Fibroblast of lung (primary cell): ENCODE results near the gene HIVEP3. TPM values are rescaled to one million over a fixed set of nuclear protein-coding genes. Genes with fewer than 3 reads are reported as not detected.
A peak's percentile ranks its signal among the peaks of the same experiment; 100 is the strongest.

Experiments
- DNase-seq, 2 donors: peaks; one replicate each; pipeline versions ENCODE4 v3.0.0 to v3.0.0-alpha.2; 2010; ENCODE audit warnings: low read depth in 2 of 2
- H2AFZ ChIP-seq: 2 replicates; pipeline ENCODE4 v1.5.1; 2012; ENCODE audit warnings: low read length, control low read depth, inconsistent platforms
- H3K27ac ChIP-seq: 2 replicates; pipeline ENCODE4 v1.5.1; 2011; ENCODE audit warnings: low read length, control low read depth; ENCODE audit not compliant: insufficient read depth
- H3K27me3 ChIP-seq: 2 replicates; pipeline ENCODE4 v1.5.1; 2011; ENCODE audit warnings: mild to moderate bottlenecking, low read length; ENCODE audit not compliant: control insufficient read depth, insufficient read depth
- H3K36me3 ChIP-seq: 2 replicates; pipeline ENCODE4 v1.5.1; 2011; ENCODE audit warnings: low read length; ENCODE audit not compliant: control insufficient read depth, insufficient read depth
- H3K4me1 ChIP-seq: 2 replicates; pipeline ENCODE4 v1.5.1; 2011; ENCODE audit warnings: low read length; ENCODE audit not compliant: control insufficient read depth, insufficient read depth; ENCODE audit errors: extremely low read depth
- H3K4me2 ChIP-seq: 2 replicates; pipeline ENCODE4 v1.5.1; 2011; ENCODE audit warnings: low read length, control low read depth; ENCODE audit not compliant: insufficient read depth; ENCODE audit errors: extremely low read depth
- H3K4me3 ChIP-seq, 4 experiments: fragments of 200-600 bp in 1 of 4; sonication (generic) in 1 of 4; replicated peaks in 1 of 4; 2 replicates each; pipeline ENCODE4 v1.5.1; 2011 to 2016; ENCODE audit warnings: low read length in 4 of 4, low read depth in 3 of 4, mild to moderate bottlenecking in 3 of 4, control low read depth in 2 of 4, inconsistent platforms in 1 of 4, mixed read lengths in 1 of 4; ENCODE audit not compliant: insufficient read depth in 1 of 4; ENCODE audit errors: control extremely low read depth in 1 of 4
- H3K79me2 ChIP-seq: 2 replicates; pipeline ENCODE4 v1.5.1; 2012; ENCODE audit warnings: mild to moderate bottlenecking, low read length, inconsistent platforms; ENCODE audit not compliant: control insufficient read depth, insufficient read depth
- H3K9ac ChIP-seq: 2 replicates; pipeline ENCODE4 v1.5.1; 2011; ENCODE audit warnings: mild to moderate bottlenecking, low read length, control low read depth; ENCODE audit not compliant: insufficient read depth
- H3K9me3 ChIP-seq: 2 replicates; pipeline ENCODE4 v1.5.1; 2012; ENCODE audit warnings: low read depth, low read length; ENCODE audit not compliant: control insufficient read depth, insufficient read depth
- H4K20me1 ChIP-seq: 2 replicates; pipeline ENCODE4 v1.5.1; 2011; ENCODE audit warnings: low read length; ENCODE audit not compliant: control insufficient read depth, insufficient read depth; ENCODE audit errors: extremely low read depth
- EZH2 ChIP-seq: IDR thresholded peaks from 2 replicates; pipeline ENCODE4 v1.5.1; 2012; ENCODE audit warnings: low read length, control low read depth, mild to moderate bottlenecking; ENCODE audit errors: missing control alignments
- polyA plus RNA-seq, 2 donors: library from polyadenylated mRNA; depleted of rRNA in 1 of 2; stranded (reverse) in 1 of 2; unstranded in 1 of 2; fragments of >200 nt; gene quantifications; 2 replicates each; pipeline ENCODE4 v1.2.1, GENCODE V29; 2011 to 2012; ENCODE audit warnings: missing spikeins in 1 of 2
- total RNA-seq: library from RNA; depleted of rRNA; stranded (reverse); fragments of >200 nt; gene quantifications from 2 replicates; pipeline ENCODE4 v1.2.1, GENCODE V29; 2014
- TF ChIP-seq, protein P1 (sequence below), 2 donors: IDR thresholded peaks in 1 of 2; conservative IDR thresholded peaks in 1 of 2; 1 replicate in 1 of 2; 2 replicates in 1 of 2; pipeline ENCODE4 v1.5.1; 2011 to 2012; ENCODE audit warnings: low read length in 2 of 2, control low read depth in 1 of 2, inconsistent platforms in 1 of 2, low read depth in 1 of 2, mild to moderate bottlenecking in 1 of 2

Gene HIVEP3
- total and polyA plus RNA-seq, 2 donors (not counting 1 experiment from before 2014, with no cell fraction given): 0.83 to 3.2 TPM

DNA sequence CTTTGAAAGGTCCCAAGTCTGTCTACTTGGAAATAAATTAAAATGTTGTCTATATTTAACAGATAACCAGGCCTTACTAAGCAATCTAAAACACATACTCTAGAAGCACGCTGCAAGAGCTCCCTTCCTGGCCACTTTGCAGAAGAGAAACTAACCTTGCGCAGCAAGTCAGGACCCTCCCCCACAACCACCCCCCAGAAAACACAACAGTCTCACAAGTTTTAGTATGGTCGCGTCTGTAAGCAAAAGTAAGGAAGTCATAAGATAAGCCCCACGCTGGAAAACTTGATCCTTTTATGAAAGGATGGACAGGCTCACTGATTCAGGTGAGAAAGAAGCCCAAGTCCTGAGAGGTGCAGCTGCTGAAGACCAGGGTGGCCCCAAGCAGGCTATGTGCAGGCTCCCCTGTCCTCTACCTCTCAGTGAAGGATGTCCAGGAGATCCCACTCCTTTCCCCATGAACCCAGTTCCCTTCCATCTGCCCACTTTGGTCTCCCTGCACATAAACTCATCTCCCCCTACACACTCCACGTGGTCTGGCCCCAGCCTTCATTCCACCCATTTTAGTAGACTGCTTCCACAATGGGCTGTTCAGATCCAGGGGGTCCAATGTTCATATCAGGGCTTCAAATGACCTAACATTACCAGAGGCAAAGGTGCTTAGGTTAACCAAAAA lies 23.8 kb downstream of the HIVEP3 start:
- Histone ChIP-seq H3K27ac (no peak overlapping the region), H3K9ac (no peak overlapping the region), H3K4me1 (peaks cover 12% of the 10 kb centered on the region), H3K79me2 (no peaks in the 10 kb centered on the region), H3K27me3 (no peaks in the 10 kb centered on the region), H3K4me2 (no peak overlapping the region), H3K9me3 (no peaks in the 10 kb centered on the region), H4K20me1 (no peaks in the 10 kb centered on the region), H3K36me3 (no peaks in the 10 kb centered on the region), H2AFZ (no peak overlapping the region), H3K4me3 (no peak overlapping the region)
- no peak for DNase-seq
- TF ChIP-seq, protein P1, sequence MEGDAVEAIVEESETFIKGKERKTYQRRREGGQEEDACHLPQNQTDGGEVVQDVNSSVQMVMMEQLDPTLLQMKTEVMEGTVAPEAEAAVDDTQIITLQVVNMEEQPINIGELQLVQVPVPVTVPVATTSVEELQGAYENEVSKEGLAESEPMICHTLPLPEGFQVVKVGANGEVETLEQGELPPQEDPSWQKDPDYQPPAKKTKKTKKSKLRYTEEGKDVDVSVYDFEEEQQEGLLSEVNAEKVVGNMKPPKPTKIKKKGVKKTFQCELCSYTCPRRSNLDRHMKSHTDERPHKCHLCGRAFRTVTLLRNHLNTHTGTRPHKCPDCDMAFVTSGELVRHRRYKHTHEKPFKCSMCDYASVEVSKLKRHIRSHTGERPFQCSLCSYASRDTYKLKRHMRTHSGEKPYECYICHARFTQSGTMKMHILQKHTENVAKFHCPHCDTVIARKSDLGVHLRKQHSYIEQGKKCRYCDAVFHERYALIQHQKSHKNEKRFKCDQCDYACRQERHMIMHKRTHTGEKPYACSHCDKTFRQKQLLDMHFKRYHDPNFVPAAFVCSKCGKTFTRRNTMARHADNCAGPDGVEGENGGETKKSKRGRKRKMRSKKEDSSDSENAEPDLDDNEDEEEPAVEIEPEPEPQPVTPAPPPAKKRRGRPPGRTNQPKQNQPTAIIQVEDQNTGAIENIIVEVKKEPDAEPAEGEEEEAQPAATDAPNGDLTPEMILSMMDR (conservative IDR thresholded peaks at IDR 0.05 in 1 of 2, IDR thresholded peaks at IDR 0.05 in 1 of 2; ENCODE audit: low read depth in 1 of 2, low read length in 2 of 2): no peak
- TF ChIP-seq EZH2: no peak

GRCh38 chr1:41894101-41894807 lies 24.5 kb downstream of the HIVEP3 start:
- Histone ChIP-seq H3K9ac (no peak overlapping the region), H3K4me2 (no peak overlapping the region), H3K79me2 (no peaks in the 10 kb centered on the region), H3K4me3 (no peak overlapping the region), H3K4me1 (peaks cover 12% of the 10 kb centered on the region), H3K27ac (no peak overlapping the region), H4K20me1 (no peaks in the 10 kb centered on the region), H2AFZ (no peak overlapping the region), H3K27me3 (no peaks in the 10 kb centered on the region), H3K9me3 (no peaks in the 10 kb centered on the region), H3K36me3 (no peaks in the 10 kb centered on the region)
- DNase-seq: no peak
- TF ChIP-seq, protein P1 (conservative IDR thresholded peaks at IDR 0.05 in 1 of 2, IDR thresholded peaks at IDR 0.05 in 1 of 2; ENCODE audit: low read depth in 1 of 2, low read length in 2 of 2): no peak
- no peak for TF ChIP-seq EZH2

DNA sequence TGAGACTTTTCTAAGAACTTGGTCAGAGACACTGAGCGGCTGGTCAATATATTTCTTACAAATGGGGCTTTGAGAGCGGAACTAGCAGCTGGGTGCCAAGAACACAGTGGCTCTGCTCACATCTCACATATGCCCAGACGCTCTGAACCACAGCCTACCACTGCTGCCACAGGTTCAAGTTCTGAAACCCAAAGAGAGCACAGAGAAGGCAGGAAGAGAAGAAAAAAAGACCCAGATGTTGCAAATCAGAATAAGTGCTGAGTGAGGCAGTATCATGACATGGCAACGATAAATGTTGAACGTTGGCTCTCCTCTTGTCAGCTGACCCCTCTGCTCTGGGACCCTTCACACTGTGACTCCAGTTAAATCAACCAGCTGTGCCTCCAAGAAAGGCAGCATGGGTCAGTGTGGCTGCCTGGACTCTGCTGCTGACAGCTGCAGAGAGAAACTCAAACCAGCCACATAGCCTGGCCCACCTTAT lies 26.4 kb downstream of the HIVEP3 start:
- Histone ChIP-seq H3K36me3 (no peaks in the 10 kb centered on the region), H3K9ac (no peak overlapping the region), H2AFZ (peak overlapping the region; percentile 71), H3K4me3 (peak overlapping the region in 1 of 4 experiments; percentile 57), H3K4me2 (peak overlapping the region; percentile 79), H4K20me1 (no peaks in the 10 kb centered on the region), H3K27ac (peak overlapping the region; percentile 27), H3K4me1 (peaks cover 10% of the 10 kb centered on the region), H3K9me3 (no peaks in the 10 kb centered on the region), H3K27me3 (no peaks in the 10 kb centered on the region), H3K79me2 (no peaks in the 10 kb centered on the region)
- no peak for TF ChIP-seq EZH2
- TF ChIP-seq, protein P1 (conservative IDR thresholded peaks at IDR 0.05 in 1 of 2, IDR thresholded peaks at IDR 0.05 in 1 of 2; ENCODE audit: low read depth in 1 of 2, low read length in 2 of 2): no peak
- DNase-seq: peak in 1 of 2 donors; percentile 39
